ENCODE data around the gene SRGN.
"Not testable (repeated sequence)": the region's sequence is repeated elsewhere in the genome, so short reads cannot be mapped to it uniquely, and the experiment has no call there.

SRGN gene

DNA sequence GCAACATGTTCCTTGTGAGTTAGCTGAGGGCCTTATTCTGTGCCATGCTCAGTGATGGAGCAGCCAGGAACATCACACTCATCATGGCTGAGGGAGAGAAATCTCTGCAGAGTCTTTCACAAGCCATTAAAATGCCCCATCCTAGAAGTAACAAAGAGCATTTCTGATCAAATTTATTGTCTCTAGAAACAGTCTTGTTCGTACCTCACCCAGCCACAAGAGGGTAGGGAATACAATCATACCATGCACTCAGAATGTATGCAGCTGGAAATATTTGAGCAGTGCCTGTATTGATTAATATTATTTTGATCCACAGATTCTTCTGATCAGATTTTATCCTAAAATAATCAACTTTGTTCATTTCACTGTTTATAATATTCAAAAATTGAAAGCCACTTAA lies 53.4 kb downstream of the SRGN start:
- in situ Hi-C loops (cut with HindIII; ENCODE audit: low pct_ligation_motif_present, low sequenced_read_pairs) = no loop called here
- no peak for DNase-seq
- Histone ChIP-seq H3K27me3 (replicated peaks) (no peaks in the 10 kb centered on the region), H3K36me3 (replicated peaks) (peaks cover 2% of the 10 kb centered on the region), H3K4me3 (ENCODE audit: low read depth, low read length) (no peak overlapping the region), H3K27ac (no peak overlapping the region)
- TF ChIP-seq, protein P1, sequence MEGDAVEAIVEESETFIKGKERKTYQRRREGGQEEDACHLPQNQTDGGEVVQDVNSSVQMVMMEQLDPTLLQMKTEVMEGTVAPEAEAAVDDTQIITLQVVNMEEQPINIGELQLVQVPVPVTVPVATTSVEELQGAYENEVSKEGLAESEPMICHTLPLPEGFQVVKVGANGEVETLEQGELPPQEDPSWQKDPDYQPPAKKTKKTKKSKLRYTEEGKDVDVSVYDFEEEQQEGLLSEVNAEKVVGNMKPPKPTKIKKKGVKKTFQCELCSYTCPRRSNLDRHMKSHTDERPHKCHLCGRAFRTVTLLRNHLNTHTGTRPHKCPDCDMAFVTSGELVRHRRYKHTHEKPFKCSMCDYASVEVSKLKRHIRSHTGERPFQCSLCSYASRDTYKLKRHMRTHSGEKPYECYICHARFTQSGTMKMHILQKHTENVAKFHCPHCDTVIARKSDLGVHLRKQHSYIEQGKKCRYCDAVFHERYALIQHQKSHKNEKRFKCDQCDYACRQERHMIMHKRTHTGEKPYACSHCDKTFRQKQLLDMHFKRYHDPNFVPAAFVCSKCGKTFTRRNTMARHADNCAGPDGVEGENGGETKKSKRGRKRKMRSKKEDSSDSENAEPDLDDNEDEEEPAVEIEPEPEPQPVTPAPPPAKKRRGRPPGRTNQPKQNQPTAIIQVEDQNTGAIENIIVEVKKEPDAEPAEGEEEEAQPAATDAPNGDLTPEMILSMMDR (IDR thresholded peaks at IDR 0.05; ENCODE audit: low read depth, low read length, missing control alignments) = no peak

DNA sequence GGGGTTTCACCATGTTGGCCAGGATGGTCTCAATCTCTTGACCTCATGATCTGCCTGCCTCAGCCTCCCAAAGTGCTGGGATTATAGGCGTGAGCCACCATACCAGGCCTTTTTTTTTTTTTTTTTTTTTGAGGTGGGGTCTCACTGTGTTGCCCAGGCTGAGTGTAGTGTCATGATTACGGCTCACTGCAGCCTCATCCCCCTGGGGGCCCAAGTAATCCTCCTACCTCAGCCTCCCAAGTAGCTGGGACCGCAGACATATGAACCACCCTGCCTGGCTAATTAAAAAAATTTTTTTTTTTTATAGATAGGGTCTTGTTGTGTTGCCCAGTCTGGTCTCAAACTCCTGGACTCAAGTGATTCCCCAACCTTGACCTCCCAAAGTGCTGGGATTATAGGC lies 54.2 kb downstream of the SRGN start:
- H3K36me3 ChIP-seq (replicated peaks); H3K27ac ChIP-seq; DNase-seq; in situ Hi-C loops (cut with HindIII; ENCODE audit: low pct_ligation_motif_present, low sequenced_read_pairs); H3K27me3 ChIP-seq (replicated peaks); H3K4me3 ChIP-seq (ENCODE audit: low read depth, low read length): not testable (repeated sequence)

DNA sequence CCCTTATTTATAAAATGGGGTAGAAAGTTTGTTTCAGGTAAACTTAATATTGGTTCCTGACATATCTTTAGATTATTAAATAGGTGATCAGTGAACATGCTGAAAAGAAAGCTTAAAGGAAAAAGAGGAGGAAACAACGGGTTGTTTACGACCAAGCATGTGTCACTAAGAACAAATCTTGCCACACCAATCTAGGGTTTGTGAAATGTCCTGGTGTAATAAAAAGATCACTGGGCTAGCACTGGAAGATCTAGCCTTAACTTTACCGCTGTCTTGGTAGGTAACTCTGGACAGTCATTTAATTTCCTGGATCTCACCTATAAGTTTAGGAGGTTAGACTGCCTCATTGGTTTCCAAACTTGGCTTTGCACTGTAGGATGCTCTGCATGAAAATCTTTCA lies 55.1 kb downstream of the SRGN start:
- DNase-seq = no peak
- Histone ChIP-seq H3K27ac (no peak overlapping the region), H3K27me3 (replicated peaks) (no peaks in the 10 kb centered on the region), H3K36me3 (replicated peaks) (no peaks in the 10 kb centered on the region), H3K4me3 (ENCODE audit: low read depth, low read length) (no peak overlapping the region)
- TF ChIP-seq, protein P1 (IDR thresholded peaks at IDR 0.05; ENCODE audit: low read depth, low read length, missing control alignments) = no peak
- in situ Hi-C loops (cut with HindIII; ENCODE audit: low pct_ligation_motif_present, low sequenced_read_pairs) = no loop called here

DNA sequence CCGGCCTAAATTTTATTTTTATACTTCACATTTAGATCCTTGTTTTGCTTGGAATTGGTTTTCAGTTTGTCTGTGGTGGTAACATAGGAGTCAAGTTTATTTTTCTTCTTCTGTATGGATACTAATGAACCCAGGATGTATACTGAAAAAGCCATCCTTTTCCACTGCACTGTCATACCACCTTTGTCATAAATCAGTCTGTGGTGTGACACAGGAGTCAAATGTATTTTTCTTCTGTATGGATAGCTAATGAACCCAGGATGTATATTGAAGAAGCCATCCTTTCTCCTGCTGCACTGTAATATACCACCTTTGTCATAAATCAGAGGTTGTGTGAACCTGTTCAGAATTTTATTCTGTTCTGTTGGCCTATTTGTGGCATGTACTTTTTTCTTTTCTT lies 57.4 kb downstream of the SRGN start:
- Histone ChIP-seq H3K4me3 (ENCODE audit: low read depth, low read length) (no peak overlapping the region), H3K36me3 (replicated peaks) (no peaks in the 10 kb centered on the region), H3K27me3 (replicated peaks) (no peaks in the 10 kb centered on the region), H3K27ac (no peak overlapping the region)
- in situ Hi-C loops (cut with HindIII; ENCODE audit: low pct_ligation_motif_present, low sequenced_read_pairs) = no loop called here
- TF ChIP-seq, protein P1 (IDR thresholded peaks at IDR 0.05; ENCODE audit: low read depth, low read length, missing control alignments) = no peak
- no peak for DNase-seq

DNA sequence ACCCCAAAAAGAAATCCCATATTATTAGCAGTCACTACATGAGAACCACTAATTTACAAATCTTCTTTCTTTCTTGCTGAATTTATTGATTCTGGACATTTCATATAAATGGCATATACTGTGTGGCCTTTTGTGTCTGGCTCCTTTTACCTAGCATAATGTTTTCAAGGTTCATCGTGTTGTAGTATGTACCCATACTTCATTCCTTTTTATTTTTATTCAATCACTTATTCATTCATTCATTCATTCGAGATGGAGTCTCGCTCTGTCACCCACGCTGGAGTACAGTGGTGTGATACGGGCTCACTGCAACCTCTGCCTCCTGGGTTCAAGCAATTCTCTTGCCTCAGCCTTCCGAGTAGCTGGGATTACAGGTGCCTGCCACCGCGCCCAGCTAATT lies 58.0 kb downstream of the SRGN start:
- Histone ChIP-seq H3K27ac (no peak overlapping the region), H3K4me3 (ENCODE audit: low read depth, low read length) (no peak overlapping the region), H3K36me3 (replicated peaks) (no peaks in the 10 kb centered on the region), H3K27me3 (replicated peaks) (no peaks in the 10 kb centered on the region)
- TF ChIP-seq, protein P1 (IDR thresholded peaks at IDR 0.05; ENCODE audit: low read depth, low read length, missing control alignments) = no peak
- in situ Hi-C loops (cut with HindIII; ENCODE audit: low pct_ligation_motif_present, low sequenced_read_pairs) = no loop called here
- DNase-seq = no peak

DNA sequence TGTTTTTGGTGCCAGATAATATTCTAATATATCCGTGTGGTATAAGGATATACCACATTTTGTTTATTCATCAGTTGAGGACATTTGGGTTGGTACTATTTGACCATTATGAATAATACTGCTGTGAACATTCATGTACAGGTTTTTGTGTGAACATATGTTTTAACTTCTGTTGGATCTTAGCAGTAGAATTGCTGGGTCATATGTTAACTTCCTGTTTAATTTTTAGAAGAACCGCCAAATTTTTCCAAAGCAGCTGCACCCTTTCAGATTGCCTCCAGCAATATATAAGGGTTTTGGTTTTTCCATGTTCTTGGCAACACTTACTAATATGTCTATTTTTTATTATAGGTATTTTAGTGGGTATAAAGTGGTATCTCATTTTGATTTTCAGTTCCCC lies 58.9 kb downstream of the SRGN start:
- no peak overlapping the region for H3K27ac ChIP-seq
- H3K27me3 ChIP-seq (replicated peaks) = no peaks in the 10 kb centered on the region
- DNase-seq = no peak
- H3K4me3 ChIP-seq (ENCODE audit: low read depth, low read length) = no peak overlapping the region
- TF ChIP-seq, protein P1 (IDR thresholded peaks at IDR 0.05; ENCODE audit: low read depth, low read length, missing control alignments) = no peak
- in situ Hi-C loops (cut with HindIII; ENCODE audit: low pct_ligation_motif_present, low sequenced_read_pairs) = no loop called here
- no peaks in the 10 kb centered on the region for H3K36me3 ChIP-seq (replicated peaks)

All from brain microvascular endothelial cell (primary cell).